IMR-90 (cell line): ENCODE measurements around the gene PIP5K1B. TPM values are rescaled to one million over a fixed set of nuclear protein-coding genes. Genes with fewer than 3 reads are reported as not detected.

Source experiments
- ATAC-seq: fragments of 200-7000 bp; cut with Tn5 transposase; 2 replicates; pipeline ENCODE4 v1.9.1; 2020; ENCODE audit warnings: low read depth, mild to moderate bottlenecking, moderate library complexity
- BruUV-seq: library from RNA; stranded (reverse); fragments of 400-500 nt; replicated peaks from 2 replicates; lab custom pipeline; 2021; lab: Mats Ljungman, UMichigan
- CTCF ChIA-PET: fragments of 300-600 bp; formaldehyde crosslinking; extraction: SDS; loops from one replicate; lab custom pipeline; 2021; ENCODE audit warnings: antibody characterized with exemption; lab: Yijun Ruan, JAX
- POLR2A ChIA-PET: fragments of 300-600 bp; sonication (Branson Sonifier 250); formaldehyde crosslinking; loops from one replicate; lab custom pipeline; 2022; ENCODE audit warnings: antibody characterized with exemption; ENCODE audit not compliant: unreplicated experiment; lab: Charles Lee
- DNase-seq: peaks from one replicate; pipeline ENCODE4 v3.0.0; 2013
- H2AFZ ChIP-seq: replicated peaks from 2 replicates; pipeline ENCODE3; 2013; ENCODE audit warnings: low read length, mild to moderate bottlenecking; ENCODE audit not compliant: poor library complexity
- H2AK5ac ChIP-seq: 2 replicates; pipeline ENCODE4 v1.6.1; 2013; ENCODE audit warnings: low read depth, low read length, inconsistent platforms
- H2AK9ac ChIP-seq: replicated peaks from 2 replicates; pipeline ENCODE3; 2013; ENCODE audit warnings: mild to moderate bottlenecking, low read depth, low read length, moderate library complexity; ENCODE audit not compliant: poor library complexity
- H2BK120ac ChIP-seq: 2 replicates; pipeline ENCODE4 v1.6.1; 2013; ENCODE audit warnings: low read depth, low read length, inconsistent platforms
- H2BK15ac ChIP-seq: 3 replicates; pipeline ENCODE4 v1.6.1; 2013; ENCODE audit warnings: low read depth, low read length, inconsistent platforms
- H2BK20ac ChIP-seq: 2 replicates; pipeline ENCODE4 v1.6.1; 2013; ENCODE audit warnings: low read depth, mild to moderate bottlenecking, inconsistent platforms, low read length, moderate library complexity
- H2BK5ac ChIP-seq: 2 replicates; pipeline ENCODE4 v1.6.1; 2013; ENCODE audit warnings: mild to moderate bottlenecking, low read depth, low read length, inconsistent platforms; ENCODE audit not compliant: poor library complexity, severe bottlenecking
- H3K14ac ChIP-seq: replicated peaks from 2 replicates; pipeline ENCODE4 v1.6.1; 2013; ENCODE audit warnings: low read depth, low read length, inconsistent platforms
- H3K18ac ChIP-seq: 2 replicates; pipeline ENCODE4 v1.6.1; 2013; ENCODE audit warnings: low read depth, low read length, control low read depth
- H3K23ac ChIP-seq: 2 replicates; pipeline ENCODE4 v1.6.1; 2013; ENCODE audit warnings: low read depth, low read length, inconsistent platforms
- H3K27ac ChIP-seq: 2 replicates; pipeline ENCODE4 v1.5.1; 2013; ENCODE audit warnings: mild to moderate bottlenecking, control low read depth, low read length; ENCODE audit not compliant: insufficient read depth
- H3K27me3 ChIP-seq: 2 replicates; pipeline ENCODE4 v1.6.1; 2013; ENCODE audit warnings: low read length; ENCODE audit not compliant: control insufficient read depth, insufficient read depth
- H3K36me3 ChIP-seq: 2 replicates; pipeline ENCODE4 v1.6.1; 2013; ENCODE audit warnings: low read length, mixed read lengths; ENCODE audit not compliant: control insufficient read depth, insufficient read depth
- H3K4ac ChIP-seq: 2 replicates; pipeline ENCODE4 v1.6.1; 2013; ENCODE audit warnings: low read depth, low read length, inconsistent platforms
- H3K4me1 ChIP-seq: 2 replicates; pipeline ENCODE4 v1.6.1; 2013; ENCODE audit warnings: low read length, mixed read lengths; ENCODE audit not compliant: control insufficient read depth, insufficient read depth
- H3K4me2 ChIP-seq: 2 replicates; pipeline ENCODE4 v1.6.1; 2013; ENCODE audit warnings: low read depth, mild to moderate bottlenecking, control low read depth, low read length, moderate library complexity
- H3K4me3 ChIP-seq: 2 replicates; pipeline ENCODE4 v1.5.1; 2013; ENCODE audit warnings: low read depth, mild to moderate bottlenecking, control low read depth, low read length, moderate library complexity; ENCODE audit not compliant: insufficient read depth
- H3K56ac ChIP-seq: 2 replicates; pipeline ENCODE4 v1.6.1; 2013; ENCODE audit warnings: low read length, inconsistent platforms; ENCODE audit not compliant: insufficient read depth; ENCODE audit errors: extremely low read depth
- H3K79me1 ChIP-seq, 2 experiments: 2 replicates each; pipeline ENCODE4 v1.6.1; 2013; ENCODE audit warnings: low read length in 2 of 2, inconsistent platforms in 1 of 2, low read depth in 1 of 2
- H3K9ac ChIP-seq: 2 replicates; pipeline ENCODE4 v1.6.1; 2013; ENCODE audit warnings: low read depth, low read length, control low read depth
- H3K9me1 ChIP-seq: 2 replicates; pipeline ENCODE4 v1.6.1; 2013; ENCODE audit warnings: low read length, inconsistent platforms; ENCODE audit not compliant: insufficient read depth
- H3K9me3 ChIP-seq: 2 replicates; pipeline ENCODE4 v1.6.1; 2013; ENCODE audit warnings: low read length; ENCODE audit not compliant: control insufficient read depth, insufficient read depth
- H4K20me1 ChIP-seq: 2 replicates; pipeline ENCODE4 v1.6.1; 2013; ENCODE audit warnings: low read length, inconsistent platforms; ENCODE audit not compliant: insufficient read depth
- H4K5ac ChIP-seq: 2 replicates; pipeline ENCODE4 v1.6.1; 2013; ENCODE audit warnings: mild to moderate bottlenecking, low read depth, low read length, control low read depth
- H4K8ac ChIP-seq, 2 experiments: 2 replicates each; pipeline ENCODE4 v1.6.1; 2013; ENCODE audit warnings: low read depth in 2 of 2, low read length in 2 of 2, control low read depth in 1 of 2, inconsistent platforms in 1 of 2
- H4K91ac ChIP-seq: 2 replicates; pipeline ENCODE4 v1.6.1; 2013; ENCODE audit warnings: low read depth, low read length, inconsistent platforms; ENCODE audit not compliant: insufficient read depth
- BHLHE40 ChIP-seq: fragments of 150-350 bp; IDR thresholded peaks from 2 replicates; pipeline ENCODE4 v1.6.1; 2016; ENCODE audit warnings: mild to moderate bottlenecking, low read depth, low read length
- CEBPB ChIP-seq: IDR thresholded peaks from 2 replicates; pipeline ENCODE4 v1.6.1; 2012; ENCODE audit warnings: low read depth, low read length, improper control_type of control experiment
- CHD1 ChIP-seq: IDR thresholded peaks from 2 replicates; pipeline ENCODE4 v1.6.1; 2012; ENCODE audit warnings: low read depth, low read length, improper control_type of control experiment
- CTCF ChIP-seq: conservative IDR thresholded peaks from 2 replicates; pipeline ENCODE4 v1.5.1; 2012; ENCODE audit warnings: mild to moderate bottlenecking, low read depth, low read length, improper control_type of control experiment
- ELK1 ChIP-seq: fragments of 150-350 bp; IDR thresholded peaks from 2 replicates; pipeline ENCODE4 v1.6.1; 2016; ENCODE audit warnings: low read depth, mild to moderate bottlenecking, low read length, moderate library complexity, borderline replicate concordance
- FOS ChIP-seq: fragments of 150-350 bp; IDR thresholded peaks from 2 replicates; pipeline ENCODE4 v1.6.1; 2016; ENCODE audit warnings: low read depth, low read length
- MAFK ChIP-seq: IDR thresholded peaks from 2 replicates; pipeline ENCODE4 v1.6.1; 2012; ENCODE audit warnings: low read depth, low read length, improper control_type of control experiment
- MAZ ChIP-seq: IDR thresholded peaks from 2 replicates; pipeline ENCODE4 v1.6.1; 2012; ENCODE audit warnings: low read depth, mild to moderate bottlenecking, low read length, improper control_type of control experiment, moderate library complexity, borderline replicate concordance
- MXI1 ChIP-seq: IDR thresholded peaks from 2 replicates; pipeline ENCODE4 v1.6.1; 2012; ENCODE audit warnings: low read depth, mild to moderate bottlenecking, low read length, moderate library complexity, borderline replicate concordance
- NFE2L2 ChIP-seq: fragments of 150-350 bp; IDR thresholded peaks from 2 replicates; pipeline ENCODE4 v1.6.1; 2016; ENCODE audit warnings: low read depth, mild to moderate bottlenecking, low read length
- POLR2A ChIP-seq: IDR thresholded peaks from 2 replicates; pipeline ENCODE4 v1.6.1; 2012; ENCODE audit warnings: mild to moderate bottlenecking, low read depth, low read length
- RAD21 ChIP-seq: IDR thresholded peaks from 2 replicates; pipeline ENCODE4 v1.6.1; 2012; ENCODE audit warnings: low read length, improper control_type of control experiment
- RFX5 ChIP-seq: IDR thresholded peaks from 2 replicates; pipeline ENCODE4 v1.8.0; 2012; ENCODE audit warnings: low read depth, mild to moderate bottlenecking, low read length, moderate library complexity
- SMC3 ChIP-seq: fragments of 150-350 bp; IDR thresholded peaks from 2 replicates; pipeline ENCODE4 v1.6.1; 2016; ENCODE audit warnings: low read depth, mild to moderate bottlenecking, antibody characterized with exemption, low read length, moderate library complexity
- USF2 ChIP-seq: fragments of 150-350 bp; IDR thresholded peaks from 2 replicates; pipeline ENCODE4 v1.6.1; 2017; ENCODE audit warnings: mild to moderate bottlenecking, antibody characterized with exemption, low read length, low read depth
- WGBS, 2 experiments: methylation state at CpG; one replicate each; pipeline versions ENCODE4 v1.1.5 to v1.1.7; 2013; ENCODE audit warnings: missing lambda C conversion rate in 2 of 2; ENCODE audit not compliant: insufficient read length in 1 of 2; ENCODE audit errors: extremely low coverage in 2 of 2; 5-methylcytosine and 5-hydroxymethylcytosine counted together
- dilution Hi-C: fragments of 300-500 bp; cut with HindIII; formaldehyde crosslinking; loops from one replicate; pipeline ENCODE4 v1.14.3; 2018; ENCODE audit warnings: low sequenced_read_pairs; ENCODE audit not compliant: unreplicated experiment
- in situ Hi-C: fragments of 300-500 bp; cut with MboI; formaldehyde crosslinking; loops from 3 replicates; pipeline ENCODE4 v1.14.3; 2019; ENCODE audit warnings: low sequenced_read_pairs, inconsistent platforms, mixed read lengths
- intact Hi-C: fragments of 100-400 bp; cut with micrococcal nuclease; formaldehyde crosslinking; loops from 2 replicates; pipeline ENCODE4 v1.10.0; 2022
- polyA plus RNA-seq, 3 experiments: library from polyadenylated mRNA; depleted of rRNA; stranded (reverse); fragments of >200 nt; gene quantifications; 2 replicates each; pipeline ENCODE4 v1.2.3, GENCODE V29; 2012; ENCODE audit warnings: low replicate concordance in 1 of 3
- total RNA-seq: library from RNA; depleted of rRNA; stranded (reverse); fragments of >200 nt; gene quantifications from 2 replicates; pipeline ENCODE4 v1.2.3, GENCODE V29; 2012

PIP5K1B gene
- total and polyA plus RNA-seq, 2 of the 4 experiments (the other 2 are of a cell fraction) = not detected

GRCh38 chr9:68841276-68842052 is 136.4 kb downstream of the PIP5K1B start:
- H2AFZ ChIP-seq = no peak overlapping the region
- BruUV-seq = no TSS peak
- no peak overlapping the region for H3K4me3 ChIP-seq
- in situ Hi-C loops = no loop called here
- WGBS, 2 experiments = 13% methylated on average over 1 of the region's 6 CpGs; no CpG with 5 or more reads in 1 of the 2 experiments
- no peaks in the 10 kb centered on the region for H3K4me1 ChIP-seq
- POLR2A ChIA-PET = no interaction called here
- H3K4me2 ChIP-seq = no peak overlapping the region
- H3K18ac ChIP-seq = no peak overlapping the region
- H4K8ac ChIP-seq = no peak overlapping the region
- no peak overlapping the region for H3K9ac ChIP-seq
- H3K23ac ChIP-seq = no peak overlapping the region
- no peak overlapping the region for H3K4ac ChIP-seq
- no peak for ATAC-seq
- no peak overlapping the region for H2BK20ac ChIP-seq
- H2BK5ac ChIP-seq = no peak overlapping the region
- no peaks in the 10 kb centered on the region for H3K9me1 ChIP-seq
- DNase-seq = no peak
- H3K36me3 ChIP-seq = no peaks in the 10 kb centered on the region
- no peak overlapping the region for H2AK5ac ChIP-seq
- no peaks in the 10 kb centered on the region for H3K79me1 ChIP-seq
- H2AK9ac ChIP-seq = no peak overlapping the region
- no peak overlapping the region for H3K27ac ChIP-seq
- no peaks in the 10 kb centered on the region for H3K27me3 ChIP-seq
- H2BK120ac ChIP-seq = no peak overlapping the region
- CTCF ChIA-PET = interaction anchor here (0.8 kb wide), 1 partner anchor 390 kb away, joined by 3 read pairs; no protein-coding TSS in a partner anchor
- no peak overlapping the region for H3K14ac ChIP-seq
- H4K20me1 ChIP-seq = no peaks in the 10 kb centered on the region
- H4K5ac ChIP-seq = no peak overlapping the region
- no peak overlapping the region for H4K91ac ChIP-seq
- H3K9me3 ChIP-seq = no peaks in the 10 kb centered on the region
- dilution Hi-C loops = no loop called here
- H3K56ac ChIP-seq = no peak overlapping the region
- intact Hi-C loops = no loop called here
- H2BK15ac ChIP-seq = no peak overlapping the region
- TF ChIP-seq RFX5 (no peak), NFE2L2 (no peak), CHD1 (no peak), SMC3 (no peak), MAZ (no peak), MAFK (no peak), CEBPB (no peak), RAD21 (no peak), MXI1 (no peak), ELK1 (no peak), BHLHE40 (no peak), POLR2A (no peak), USF2 (no peak), FOS (no peak), CTCF (no peak)
